OCI-M2 (cell line): ENCODE results near the gene FGD4.
"Not testable (repeated sequence)": the region's sequence is repeated elsewhere in the genome, so short reads cannot be mapped to it uniquely, and the experiment has no call there.

Source experiments
- DNase-seq: peaks from one replicate; lab custom pipeline; 2025; ENCODE audit not compliant: unreplicated experiment; lab: John Stamatoyannopoulos, UW

FGD4 gene

DNA sequence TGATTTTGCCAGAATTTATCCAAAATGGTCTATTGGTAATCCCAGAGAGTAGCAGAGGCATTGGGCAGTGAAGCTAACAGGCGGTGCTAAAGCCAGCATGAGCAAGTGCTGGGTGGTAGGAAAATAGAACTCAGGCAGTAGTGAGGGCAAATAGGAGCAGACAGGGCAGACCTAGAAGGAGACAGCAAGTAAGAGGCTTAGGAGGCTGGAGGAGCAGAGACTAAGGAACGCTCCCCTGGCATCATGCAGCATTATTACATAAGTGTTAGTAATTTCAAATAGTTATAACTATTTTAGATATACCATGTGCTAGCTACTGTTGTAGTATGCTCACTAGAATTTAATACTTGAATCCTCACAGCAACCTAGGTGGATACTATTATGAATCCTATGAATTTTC is 151.7 kb downstream of the FGD4 start:
- DNase-seq, result no peak

- DNase-seq, result no peak
Measured at GRCh38 chr12:32558903-32559302, 159.5 kb downstream of the FGD4 start.

GRCh38 chr12:32559434-32559833 is 160.1 kb downstream of the FGD4 start:
- DNase-seq, result no peak

DNA sequence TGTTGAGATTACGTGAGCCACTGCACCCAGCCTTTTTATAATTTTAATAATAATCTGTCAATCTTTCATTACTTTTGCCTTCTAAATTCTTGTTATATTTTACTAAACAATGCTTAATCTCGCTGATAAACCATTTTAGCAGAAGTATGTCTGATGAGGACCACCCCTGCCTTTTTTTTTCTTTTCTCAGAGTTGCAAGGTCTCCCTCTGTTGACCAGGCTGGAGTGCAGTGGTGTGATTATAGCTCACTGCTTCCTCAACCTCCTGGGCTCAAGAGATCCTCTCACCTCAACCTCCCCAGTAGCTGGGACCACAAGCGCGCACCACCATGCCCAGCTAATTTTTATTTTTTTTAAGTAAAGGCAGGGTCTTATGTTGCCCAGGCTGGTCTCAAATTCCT is 161.2 kb downstream of the FGD4 start:
- DNase-seq, result no peak

GRCh38 chr12:32561931-32562341 is 162.6 kb downstream of the FGD4 start:
- DNase-seq, result no peak

- not testable (repeated sequence) for DNase-seq
Measured at GRCh38 chr12:32562413-32562812, 163.1 kb downstream of the FGD4 start.

DNA sequence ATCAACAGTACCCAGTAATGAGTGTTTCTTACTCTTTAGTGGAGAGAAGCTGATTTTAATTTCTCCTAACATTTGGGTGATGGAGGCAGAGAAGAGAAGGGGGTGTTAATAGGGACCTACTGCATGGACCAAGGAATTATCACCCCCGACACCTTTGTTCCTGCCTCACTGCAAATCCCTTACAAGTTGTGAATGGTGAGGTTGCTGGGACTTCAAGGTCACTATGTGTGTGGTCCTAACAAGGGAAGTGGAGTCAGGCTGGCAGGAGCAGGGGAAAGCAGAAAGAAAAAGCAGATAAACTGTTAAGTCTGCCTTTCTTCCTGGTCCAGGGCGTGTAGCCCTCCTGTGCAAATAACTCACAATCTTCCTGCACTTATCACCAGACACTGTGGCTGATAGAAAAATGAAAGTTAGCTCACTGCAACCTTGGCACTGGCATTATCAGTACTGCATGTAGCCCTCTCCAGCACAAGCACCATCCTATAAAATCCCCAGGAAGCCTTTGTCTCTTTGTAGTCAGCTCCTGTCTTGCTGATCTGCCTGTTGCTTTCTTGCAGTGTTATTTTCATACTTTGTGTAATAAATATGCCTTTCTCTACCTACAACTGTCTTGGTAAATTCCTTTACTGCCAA is 167.4 kb downstream of the FGD4 start:
- DNase-seq, result no peak

GRCh38 chr12:32567296-32567674 is 167.9 kb downstream of the FGD4 start:
- no peak for DNase-seq

GRCh38 chr12:32568228-32568627 is 168.9 kb downstream of the FGD4 start:
- no peak for DNase-seq

GRCh38 chr12:32569259-32569658 is 169.9 kb downstream of the FGD4 start:
- DNase-seq, result no peak

DNA sequence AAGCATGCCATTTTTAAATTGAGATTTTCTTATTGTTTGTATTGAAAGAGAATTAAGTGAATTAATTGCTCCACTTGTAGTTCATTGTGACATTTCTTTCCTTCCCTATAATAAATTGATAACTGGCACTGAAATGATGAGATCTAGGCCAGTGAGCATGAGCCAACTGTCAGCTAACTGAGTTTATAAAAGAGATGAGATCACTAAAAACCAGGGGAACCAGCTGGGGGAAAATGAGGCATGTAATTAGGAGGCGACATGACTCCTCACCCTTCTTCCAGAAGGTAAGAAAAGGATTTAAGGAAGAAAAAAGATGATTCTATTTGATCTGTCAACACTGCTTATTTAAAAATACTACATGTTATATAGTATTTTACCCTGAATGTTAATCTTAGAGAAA is 175.2 kb downstream of the FGD4 start:
- no peak for DNase-seq

GRCh38 chr12:32577328-32577727 is 178.0 kb downstream of the FGD4 start:
- no peak for DNase-seq

DNA sequence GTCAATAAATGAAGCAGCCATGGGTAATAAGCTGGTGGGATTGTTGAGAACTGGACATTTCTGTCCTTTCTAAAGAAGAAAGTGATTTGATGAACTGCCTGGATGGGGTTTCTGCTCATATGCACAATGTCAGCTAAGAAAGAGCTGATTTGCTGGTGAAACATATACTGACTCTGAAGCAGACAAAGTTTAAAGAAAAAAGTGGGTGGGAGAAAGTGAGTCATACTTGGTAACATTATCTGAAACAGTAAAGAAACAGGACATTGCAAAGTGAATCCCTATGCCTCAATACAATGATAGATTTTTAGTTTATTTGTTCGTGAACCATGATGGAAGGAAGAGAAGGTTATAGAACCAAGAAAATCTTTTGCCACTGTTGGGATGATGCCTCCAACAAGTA is 184.2 kb downstream of the FGD4 start:
- no peak for DNase-seq

DNA sequence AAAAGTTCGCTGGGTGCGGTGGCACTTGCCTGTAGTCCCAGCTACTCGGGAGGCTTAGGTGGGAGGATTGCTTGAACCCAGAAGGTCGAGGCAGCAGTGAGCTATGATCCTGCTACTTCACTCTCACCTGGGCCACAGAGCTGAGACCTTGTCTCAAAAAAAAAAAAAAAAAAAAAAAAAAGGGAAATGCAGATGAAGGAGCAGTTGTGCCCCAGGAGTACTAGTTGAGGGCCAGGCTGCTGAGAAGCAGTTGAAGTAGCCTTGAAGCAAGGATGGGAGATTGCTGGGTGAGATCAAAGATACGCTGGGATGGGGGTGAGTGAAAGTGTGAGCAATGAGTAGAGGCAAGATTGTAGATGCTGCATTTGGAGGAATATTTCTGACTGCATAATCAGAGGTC is 186.3 kb downstream of the FGD4 start:
- no peak for DNase-seq

- no peak for DNase-seq
Measured at GRCh38 chr12:32586390-32586789, 187.0 kb downstream of the FGD4 start.

DNA sequence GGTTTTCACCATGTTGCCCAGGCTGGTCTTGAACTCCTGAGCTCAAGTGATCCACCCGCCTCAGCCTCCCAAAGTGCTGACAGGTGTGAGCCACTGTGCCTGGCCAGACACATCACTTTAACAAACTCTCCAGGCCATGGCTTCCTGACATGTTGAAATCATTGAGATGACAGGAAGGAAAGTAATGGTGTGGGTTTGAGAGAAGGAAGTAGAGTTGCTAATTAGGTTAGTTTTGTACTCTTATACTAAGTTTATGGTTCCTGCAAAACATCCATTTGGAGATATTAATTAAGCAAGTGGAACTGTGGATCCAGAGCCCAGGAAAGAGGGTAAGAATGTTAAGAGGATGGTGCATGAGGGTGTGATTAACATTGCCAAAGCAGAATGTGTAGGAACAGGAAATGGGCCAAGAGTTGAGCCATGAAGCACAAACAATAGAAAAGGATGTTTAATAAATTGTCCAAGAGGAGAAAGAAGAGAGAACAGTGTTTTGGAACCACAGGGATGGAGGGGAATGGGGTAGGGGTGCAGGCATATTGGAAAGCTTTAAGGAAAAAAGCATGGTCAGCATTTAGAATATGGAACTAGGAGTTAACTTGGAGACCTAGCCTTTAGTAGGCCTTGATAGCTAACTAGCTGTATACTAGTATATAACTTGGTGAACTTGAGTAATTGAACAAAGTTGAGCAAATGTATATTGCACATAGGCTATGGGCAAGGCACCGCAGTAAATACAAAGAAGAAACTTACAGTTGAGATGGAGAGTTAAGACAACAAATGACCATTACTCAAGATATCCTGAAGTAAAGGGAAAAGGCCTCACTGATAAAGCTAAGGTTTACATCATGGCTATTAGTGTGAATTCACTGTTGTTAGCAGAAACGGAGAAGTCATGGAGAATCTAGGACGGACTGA is 188.5 kb downstream of the FGD4 start:
- DNase-seq, result no peak

DNA sequence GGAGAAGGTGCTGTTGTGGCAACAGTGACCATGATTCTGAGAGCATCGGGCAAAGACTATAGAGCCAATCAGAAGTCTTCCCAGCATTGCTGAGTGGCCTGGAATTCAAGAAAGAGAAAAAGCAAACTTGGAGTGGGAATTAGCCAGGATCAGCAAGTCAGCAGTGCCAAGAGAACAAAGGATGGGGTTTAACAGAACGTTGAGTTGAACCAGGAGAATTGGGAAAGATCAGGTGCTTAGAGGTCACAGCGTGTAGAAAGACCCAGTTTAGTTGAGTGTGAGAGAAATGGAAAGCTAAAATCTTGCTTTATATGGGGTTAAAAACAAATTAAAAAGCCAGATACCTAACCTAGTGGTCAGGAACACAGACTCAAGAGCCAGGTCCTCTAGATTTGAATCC is 189.2 kb downstream of the FGD4 start:
- no peak for DNase-seq

DNA sequence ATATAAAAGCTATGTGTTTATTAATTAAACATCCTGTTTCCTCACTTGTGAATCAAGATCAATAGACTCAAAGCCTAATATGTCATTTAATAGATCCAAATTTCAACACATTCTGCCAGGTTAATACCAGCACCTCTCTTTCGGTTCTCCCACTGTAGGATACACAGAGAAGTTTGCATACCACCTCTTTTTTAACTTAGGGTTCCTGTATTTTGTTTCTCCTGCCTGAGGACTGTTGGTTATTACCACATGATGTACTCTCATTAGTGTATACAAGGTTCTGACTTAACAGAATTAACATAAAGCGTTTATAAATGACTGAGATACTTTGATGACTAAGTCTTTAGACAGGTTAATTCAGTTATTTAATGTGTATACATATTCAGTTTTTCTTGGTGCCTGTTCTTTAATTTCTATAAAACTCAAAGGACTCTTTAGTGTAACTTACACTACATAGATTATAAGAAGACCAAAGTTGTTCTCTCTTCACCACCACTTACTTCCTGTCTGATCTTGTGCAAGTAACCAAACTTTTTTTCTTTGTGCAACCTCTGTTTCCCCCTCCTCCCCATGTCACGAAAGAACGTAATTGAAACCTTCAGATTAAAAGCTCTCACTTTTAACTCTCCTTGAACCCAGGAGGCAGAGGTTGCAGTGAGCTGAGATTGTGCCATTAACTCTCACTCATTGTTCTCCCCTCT is 190.0 kb downstream of the FGD4 start:
- no peak for DNase-seq

- no peak for DNase-seq
Measured at GRCh38 chr12:32595251-32595650, 195.9 kb downstream of the FGD4 start.

GRCh38 chr12:32596030-32596429 is 196.7 kb downstream of the FGD4 start:
- no peak for DNase-seq

DNA sequence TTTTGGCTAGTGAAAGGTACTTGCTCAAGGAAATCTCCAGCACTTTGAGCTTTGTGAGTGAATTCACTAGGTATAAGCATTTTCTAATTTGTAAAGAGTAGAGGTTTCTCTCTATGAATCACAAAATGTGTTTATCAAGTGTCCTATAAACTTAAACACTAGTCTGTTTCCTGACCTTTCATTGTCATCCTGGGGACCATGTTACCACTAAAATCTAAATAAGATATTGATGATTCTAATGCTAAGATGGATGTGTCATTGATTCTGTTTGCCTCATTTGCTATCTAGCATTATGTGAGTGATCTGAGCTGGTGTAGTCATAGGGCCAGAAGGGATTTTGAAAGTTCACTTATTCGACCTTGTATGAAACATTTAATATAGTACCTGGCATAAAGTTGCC is 199.3 kb downstream of the FGD4 start:
- no peak for DNase-seq

GRCh38 chr12:32600681-32601080 is 201.3 kb downstream of the FGD4 start:
- no peak for DNase-seq
